ENCODE measurements around the gene OR51V1.
"Not testable (repeated sequence)": the region's sequence is repeated elsewhere in the genome, so short reads cannot be mapped to it uniquely, and the experiment has no call there.

Gene OR51V1

DNA sequence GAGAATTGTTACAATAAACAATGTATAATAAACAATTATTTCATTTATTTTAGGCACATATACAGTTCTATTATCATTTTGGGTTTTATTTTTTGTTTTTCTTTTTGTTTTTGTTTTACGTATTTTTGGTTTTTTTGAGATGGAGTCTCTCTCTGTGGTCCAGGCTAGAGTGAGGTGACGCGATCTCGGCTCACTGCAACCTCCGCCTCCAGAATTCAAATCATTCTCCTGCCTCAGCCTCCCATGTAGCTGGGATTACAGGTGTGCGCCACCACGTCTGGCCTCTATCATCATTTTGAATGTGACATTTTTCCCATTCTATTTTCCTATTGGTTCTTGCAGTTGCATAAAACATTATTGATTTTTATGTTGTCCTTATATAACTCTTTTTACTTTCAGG is 25.5 kb downstream of the OR51V1 start:
- TF ChIP-seq, protein P1, sequence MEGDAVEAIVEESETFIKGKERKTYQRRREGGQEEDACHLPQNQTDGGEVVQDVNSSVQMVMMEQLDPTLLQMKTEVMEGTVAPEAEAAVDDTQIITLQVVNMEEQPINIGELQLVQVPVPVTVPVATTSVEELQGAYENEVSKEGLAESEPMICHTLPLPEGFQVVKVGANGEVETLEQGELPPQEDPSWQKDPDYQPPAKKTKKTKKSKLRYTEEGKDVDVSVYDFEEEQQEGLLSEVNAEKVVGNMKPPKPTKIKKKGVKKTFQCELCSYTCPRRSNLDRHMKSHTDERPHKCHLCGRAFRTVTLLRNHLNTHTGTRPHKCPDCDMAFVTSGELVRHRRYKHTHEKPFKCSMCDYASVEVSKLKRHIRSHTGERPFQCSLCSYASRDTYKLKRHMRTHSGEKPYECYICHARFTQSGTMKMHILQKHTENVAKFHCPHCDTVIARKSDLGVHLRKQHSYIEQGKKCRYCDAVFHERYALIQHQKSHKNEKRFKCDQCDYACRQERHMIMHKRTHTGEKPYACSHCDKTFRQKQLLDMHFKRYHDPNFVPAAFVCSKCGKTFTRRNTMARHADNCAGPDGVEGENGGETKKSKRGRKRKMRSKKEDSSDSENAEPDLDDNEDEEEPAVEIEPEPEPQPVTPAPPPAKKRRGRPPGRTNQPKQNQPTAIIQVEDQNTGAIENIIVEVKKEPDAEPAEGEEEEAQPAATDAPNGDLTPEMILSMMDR (IDR thresholded peaks at IDR 0.05; ENCODE audit: insufficient read depth, low read depth, low read length, missing control alignments), result no peak
- no peak overlapping the region for H3K4me3 ChIP-seq (ENCODE audit: low read depth, low read length)
- DNase-seq (ENCODE audit: low read depth), result no peak

GRCh38 chr11:5171856-5172255 is 28.6 kb downstream of the OR51V1 start:
- TF ChIP-seq, protein P1 (IDR thresholded peaks at IDR 0.05; ENCODE audit: insufficient read depth, low read depth, low read length, missing control alignments), result no peak
- DNase-seq (ENCODE audit: low read depth), result no peak
- no peak overlapping the region for H3K4me3 ChIP-seq (ENCODE audit: low read depth, low read length)

- H3K4me3 ChIP-seq (ENCODE audit: low read depth, low read length); DNase-seq (ENCODE audit: low read depth): not testable (repeated sequence)
Observed at GRCh38 chr11:5165898-5166297, 34.6 kb downstream of the OR51V1 start.

- H3K4me3 ChIP-seq (ENCODE audit: low read depth, low read length); DNase-seq (ENCODE audit: low read depth): not testable (repeated sequence)
Observed at GRCh38 chr11:5164807-5165206, 35.7 kb downstream of the OR51V1 start.

- H3K4me3 ChIP-seq (ENCODE audit: low read depth, low read length); DNase-seq (ENCODE audit: low read depth): not testable (repeated sequence)
Observed at GRCh38 chr11:5161045-5161444, 39.4 kb downstream of the OR51V1 start.

GRCh38 chr11:5160217-5160616 is 40.3 kb downstream of the OR51V1 start:
- not testable (repeated sequence) for DNase-seq (ENCODE audit: low read depth); H3K4me3 ChIP-seq (ENCODE audit: low read depth, low read length)

DNA sequence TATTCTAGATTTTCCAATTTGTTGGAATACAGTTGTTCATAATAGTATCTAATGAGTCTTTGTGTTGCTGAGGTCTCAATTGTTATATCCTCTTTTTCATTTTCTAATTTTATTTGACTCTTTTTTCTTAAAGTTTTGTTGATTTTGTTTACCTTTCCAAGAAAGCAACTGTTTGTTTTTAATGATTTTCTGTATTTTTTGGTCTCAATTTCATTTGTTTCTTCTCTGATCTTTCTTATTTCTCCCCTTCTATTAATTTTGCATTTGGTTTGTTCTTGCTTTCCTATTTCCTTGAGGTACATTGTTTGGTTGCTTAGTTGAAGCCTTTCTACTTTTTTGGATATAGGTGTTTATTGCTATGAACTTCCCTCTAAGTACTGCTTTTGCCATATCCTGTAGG is 40.7 kb downstream of the OR51V1 start:
- DNase-seq (ENCODE audit: low read depth), result no peak
- TF ChIP-seq, protein P1 (IDR thresholded peaks at IDR 0.05; ENCODE audit: insufficient read depth, low read depth, low read length, missing control alignments), result no peak
- no peak overlapping the region for H3K4me3 ChIP-seq (ENCODE audit: low read depth, low read length)

- TF ChIP-seq, protein P1 (IDR thresholded peaks at IDR 0.05; ENCODE audit: insufficient read depth, low read depth, low read length, missing control alignments), result no peak
- no peak for DNase-seq (ENCODE audit: low read depth)
Observed at GRCh38 chr11:5154657-5155056, 45.8 kb downstream of the OR51V1 start, which contains the start of gene OR52A1. TSS of gene OR52A1 (minus strand) at chr11:5154757. CDS start at chr11:5152369, 2,388 bp downstream.

DNA sequence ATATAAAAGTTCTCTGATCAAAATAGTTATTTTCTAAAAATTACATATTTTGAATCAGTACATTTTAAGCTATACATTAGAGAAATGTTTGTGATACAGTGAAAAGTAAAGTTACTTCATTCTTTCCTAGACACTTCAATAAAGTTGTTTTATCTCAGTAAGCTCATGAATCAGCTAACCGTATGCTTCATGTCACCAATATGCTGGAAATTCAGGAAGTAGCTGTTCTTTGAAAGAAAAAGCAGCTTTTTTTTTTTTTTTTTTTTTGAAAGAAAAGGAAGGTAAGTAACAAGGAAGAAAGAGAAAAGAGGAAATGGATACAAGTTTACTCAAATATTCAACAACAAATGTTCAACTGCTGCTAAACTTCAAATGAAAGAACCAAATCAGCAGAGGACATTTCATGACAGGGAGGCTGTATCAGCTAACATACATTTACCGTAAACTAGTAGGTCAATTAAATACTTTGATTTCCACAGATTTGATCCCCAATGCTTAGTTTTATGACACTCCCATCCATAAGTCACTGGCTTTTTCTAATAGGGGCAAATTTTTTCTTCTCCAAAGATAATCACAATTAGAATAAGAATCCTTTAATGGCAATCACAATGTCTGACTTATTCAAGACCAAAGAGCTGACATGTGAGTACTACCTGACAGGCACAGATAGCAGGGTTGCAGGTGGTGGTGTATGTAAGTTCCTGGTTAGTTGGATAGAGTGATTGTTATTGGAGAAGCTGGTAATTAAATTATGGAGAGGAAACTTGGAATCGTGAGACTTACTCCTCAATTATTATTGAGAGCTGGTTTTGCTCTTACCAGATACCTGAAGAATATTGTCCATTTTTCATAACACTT is 46.7 kb downstream of the OR51V1 start:
- no peak overlapping the region for H3K4me3 ChIP-seq (ENCODE audit: low read depth, low read length)
- TF ChIP-seq, protein P1 (IDR thresholded peaks at IDR 0.05; ENCODE audit: insufficient read depth, low read depth, low read length, missing control alignments), result no peak
- DNase-seq (ENCODE audit: low read depth), result no peak

More at GRCh38 chr11:5154657-5155056, 45.8 kb downstream of the OR51V1 start, which contains the start of gene OR52A1:
- no peak within 1 kb of the TSS for H3K4me3 ChIP-seq (ENCODE audit: low read depth, low read length)
